ENCODE data around the gene MYOZ3. TPM values are rescaled to one million over a fixed set of nuclear protein-coding genes. Genes with fewer than 3 reads are reported as not detected.
A peak's percentile ranks its signal among the peaks of the same experiment; 100 is the strongest.

The MYOZ3 gene
- total RNA-seq, 2 experiments from 2014 or later, result 0.13 TPM; not detected in 1

DNA sequence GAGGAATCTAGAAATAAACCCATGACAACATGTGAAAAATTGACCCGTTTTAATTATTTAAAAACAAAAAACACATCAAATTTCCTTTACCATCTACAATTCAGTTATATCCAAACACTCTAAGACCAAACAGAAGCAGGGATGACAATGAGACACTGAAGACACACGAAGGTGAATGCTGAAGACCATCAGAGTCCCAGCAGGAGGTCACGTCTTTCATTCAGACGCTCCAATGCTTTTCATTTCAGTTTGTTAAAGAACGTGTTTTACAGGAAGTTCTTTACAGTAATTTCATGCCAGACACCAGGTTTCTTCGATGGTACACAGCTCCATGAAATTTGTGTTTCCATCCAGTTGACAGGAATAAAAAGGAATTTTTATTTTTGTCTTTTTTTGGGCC is 29.7 kb downstream of the MYOZ3 start:
- Mint-ChIP-seq H3K9me3 (no peaks in the 10 kb centered on the region), H3K27me3 (no peaks in the 10 kb centered on the region), H3K36me3 (ENCODE audit: low read depth) (peaks cover 59% of the 10 kb centered on the region), H3K4me1 (no peaks in the 10 kb centered on the region), H3K4me3 (no peak overlapping the region), H3K27ac (no peak overlapping the region)
- ChIA-PET CTCF (interaction anchor here (1.6 kb wide), 1 partner anchor 10 kb away, joined by 5 read pairs; the partner anchor contains the start of gene RBM22), POLR2A (interaction anchor here (1.3 to 1.6 kb wide), 2 partner anchors 10 to 18 kb away, joined by 3 to 6 read pairs; partner anchors contain the start of gene RBM22)
- DNase-seq, result no peak

GRCh38 chr5:150692276-150692675 is 31.2 kb downstream of the MYOZ3 start:
- H3K36me3 Mint-ChIP-seq (ENCODE audit: low read depth), result peaks cover 71% of the 10 kb centered on the region
- H3K27me3 Mint-ChIP-seq, result no peaks in the 10 kb centered on the region
- DNase-seq, result no peak
- no peak overlapping the region for H3K4me3 Mint-ChIP-seq
- ChIA-PET POLR2A (interaction anchor here (0.7 kb wide), 1 partner anchor 8 kb away, joined by 3 read pairs; the partner anchor contains the start of gene RBM22), CTCF (interaction anchor here (0.9 kb wide), 1 partner anchor 91 kb away, joined by 4 read pairs; no protein-coding TSS in a partner anchor)
- H3K4me1 Mint-ChIP-seq, result no peaks in the 10 kb centered on the region
- H3K9me3 Mint-ChIP-seq, result no peaks in the 10 kb centered on the region
- no peak overlapping the region for H3K27ac Mint-ChIP-seq

- Mint-ChIP-seq H3K27me3 (no peaks in the 10 kb centered on the region), H3K9me3 (no peaks in the 10 kb centered on the region), H3K36me3 (ENCODE audit: low read depth) (peaks cover 77% of the 10 kb centered on the region), H3K4me3 (no peak overlapping the region), H3K4me1 (peaks cover 2% of the 10 kb centered on the region), H3K27ac (no peak overlapping the region)
- DNase-seq, result no peak
- CTCF ChIA-PET, result no interaction called here
- POLR2A ChIA-PET, result interaction anchor here (0.9 kb wide), 1 partner anchor 89 kb away, joined by 4 read pairs; no protein-coding TSS in a partner anchor
These were observed 33.6 kb downstream of the MYOZ3 start for GRCh38 chr5:150694612-150695011.

- no peak for DNase-seq
- no peaks in the 10 kb centered on the region for H3K27me3 Mint-ChIP-seq
- no peaks in the 10 kb centered on the region for H3K9me3 Mint-ChIP-seq
- H3K36me3 Mint-ChIP-seq (ENCODE audit: low read depth), result peaks cover 28% of the 10 kb centered on the region
- CTCF ChIA-PET, result interaction anchor here (0.6 to 4.4 kb wide), 32 partner anchors 9 to 552 kb away, joined by 3 to 108 read pairs (median 4); partner anchors contain the start of genes CD74, DCTN4, GM2A and IRGM
- no peak overlapping the region for H3K27ac Mint-ChIP-seq
- POLR2A ChIA-PET, result interaction anchor here (0.8 to 4.5 kb wide), 31 partner anchors 8 to 1071 kb away, joined by 3 to 34 read pairs (median 6); partner anchors contain the start of genes DCTN4, GM2A, IRGM and RPS14
- H3K4me1 Mint-ChIP-seq, result peaks cover 9% of the 10 kb centered on the region
- H3K4me3 Mint-ChIP-seq, result no peak overlapping the region
These were observed 39.2 kb downstream of the MYOZ3 start for GRCh38 chr5:150700246-150700593.

- Mint-ChIP-seq H3K36me3 (ENCODE audit: low read depth) (peaks cover 23% of the 10 kb centered on the region), H3K27me3 (no peaks in the 10 kb centered on the region), H3K9me3 (no peaks in the 10 kb centered on the region), H3K27ac (no peak within 1 kb of the TSS), H3K4me1 (peaks cover 9% of the 10 kb centered on the region), H3K4me3 (no peak within 1 kb of the TSS)
- CTCF ChIA-PET, result interaction anchor here (0.6 to 4.4 kb wide), 39 partner anchors 8 to 552 kb away, joined by 3 to 108 read pairs (median 4); partner anchors contain the start of genes CD74, DCTN4, GM2A and IRGM
- DNase-seq, result peak; percentile 93
- POLR2A ChIA-PET, result interaction anchor here (0.5 to 4.5 kb wide), 40 partner anchors 8 to 1070 kb away, joined by 3 to 34 read pairs (median 5); partner anchors contain the start of genes CD74, DCTN4, GM2A and IRGM
These were observed 39.7 kb downstream of the MYOZ3 start, which contains the start of gene RBM22 for GRCh38 chr5:150700594-150701377. Gene RBM22, minus strand, starts transcription at chr5:150701062. Its CDS starts 77 bp downstream, at chr5:150700985.

GRCh38 chr5:150703762-150704161 is 42.7 kb downstream of the MYOZ3 start:
- POLR2A ChIA-PET, result interaction anchor here (0.8 to 1.4 kb wide), 4 partner anchors 38 to 143 kb away, joined by 3 to 4 read pairs (median 4); partner anchors contain the start of genes DCTN4 and IRGM
- CTCF ChIA-PET, result interaction anchor here (1.1 to 1.3 kb wide), 2 partner anchors 83 to 143 kb away, joined by 3 to 7 read pairs; partner anchors contain the start of gene IRGM
- no peak overlapping the region for H3K4me3 Mint-ChIP-seq
- no peak for DNase-seq
- peaks cover 9% of the 10 kb centered on the region for H3K36me3 Mint-ChIP-seq (ENCODE audit: low read depth)
- H3K27ac Mint-ChIP-seq, result no peak overlapping the region
- H3K4me1 Mint-ChIP-seq, result peaks cover 8% of the 10 kb centered on the region
- no peaks in the 10 kb centered on the region for H3K9me3 Mint-ChIP-seq
- H3K27me3 Mint-ChIP-seq, result no peaks in the 10 kb centered on the region

GRCh38 chr5:150706776-150707390 is 45.8 kb downstream of the MYOZ3 start:
- Mint-ChIP-seq H3K4me1 (peaks cover 5% of the 10 kb centered on the region), H3K36me3 (ENCODE audit: low read depth) (peaks cover 22% of the 10 kb centered on the region), H3K4me3 (no peak overlapping the region), H3K9me3 (no peaks in the 10 kb centered on the region), H3K27ac (no peak overlapping the region), H3K27me3 (no peaks in the 10 kb centered on the region)
- CTCF ChIA-PET, result no interaction called here
- POLR2A ChIA-PET, result no interaction called here
- DNase-seq, result no peak

GRCh38 chr5:150710165-150710564 is 49.1 kb downstream of the MYOZ3 start:
- no peak for DNase-seq
- Mint-ChIP-seq H3K4me3 (no peak overlapping the region), H3K27ac (no peak overlapping the region), H3K36me3 (ENCODE audit: low read depth) (peaks cover 34% of the 10 kb centered on the region), H3K4me1 (no peaks in the 10 kb centered on the region), H3K27me3 (no peaks in the 10 kb centered on the region), H3K9me3 (no peaks in the 10 kb centered on the region)
- POLR2A ChIA-PET, result interaction anchor here (1.6 kb wide), 1 partner anchor 9 kb away, joined by 7 read pairs; the partner anchor contains the start of gene RBM22
- CTCF ChIA-PET, result interaction anchor here (2.0 kb wide), 1 partner anchor 10 kb away, joined by 16 read pairs; the partner anchor contains the start of gene RBM22

DNA sequence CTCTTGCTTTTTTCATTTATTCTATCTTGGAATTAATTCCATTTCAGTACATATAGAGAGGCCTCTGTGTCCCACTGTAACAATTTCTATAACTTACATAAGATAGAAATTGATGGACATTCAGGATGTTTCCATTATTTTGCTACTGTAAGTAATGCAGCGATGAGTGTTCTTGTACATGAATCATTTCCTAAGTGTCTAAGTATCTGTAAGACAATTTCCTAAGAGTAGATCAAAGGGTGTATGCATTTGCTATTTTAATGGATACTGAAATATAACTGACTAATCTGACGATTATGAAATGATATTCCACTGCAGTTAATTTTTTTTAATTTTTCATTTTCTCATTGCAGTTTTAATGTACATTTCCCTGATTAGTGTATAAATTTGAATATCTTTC is 62.8 kb downstream of the MYOZ3 start:
- CTCF ChIA-PET, result no interaction called here
- no peak overlapping the region for H3K4me3 Mint-ChIP-seq
- H3K36me3 Mint-ChIP-seq (ENCODE audit: low read depth), result peaks cover 60% of the 10 kb centered on the region
- DNase-seq, result no peak
- no peaks in the 10 kb centered on the region for H3K27me3 Mint-ChIP-seq
- no peak overlapping the region for H3K27ac Mint-ChIP-seq
- H3K4me1 Mint-ChIP-seq, result no peaks in the 10 kb centered on the region
- no peaks in the 10 kb centered on the region for H3K9me3 Mint-ChIP-seq
- POLR2A ChIA-PET, result no interaction called here

Other genes with a start within 250 kb of the MYOZ3 start
- gene CD74, start 248.3 kb upstream of the MYOZ3 start, total RNA-seq, result 1,000 to 10,000 TPM; 1,158 to 1,180 TPM
- 1,000 to 10,000 TPM; 2,316 to 2,367 TPM for gene RPS14, start 211.5 kb upstream of the MYOZ3 start, total RNA-seq
- under 1 TPM; 0.13 to 0.18 TPM for gene NDST1, start 153.1 kb upstream of the MYOZ3 start, total RNA-seq
- under 1 TPM; 0.08 to 0.10 TPM for gene SYNPO, start 20.6 kb upstream of the MYOZ3 start, total RNA-seq
- gene RBM22, start 39.8 kb downstream of the MYOZ3 start, total RNA-seq, result 10 to 100 TPM; 66.8 to 70.7 TPM
- gene DCTN4, start 97.8 kb downstream of the MYOZ3 start, total RNA-seq, result 10 to 100 TPM; 38.6 to 40.6 TPM
- 10 to 100 TPM; 17.4 to 19.1 TPM for gene SMIM3, start 117.5 kb downstream of the MYOZ3 start, total RNA-seq
- 1 to 10 TPM in 1 of 2 experiments, under 1 TPM in 1; 0.96 to 1.2 TPM for gene IRGM, start 185.3 kb downstream of the MYOZ3 start, total RNA-seq
- under 1 TPM; 0.33 to 0.43 TPM for gene ZNF300, start 243.7 kb downstream of the MYOZ3 start, total RNA-seq